Fibroblast of villous mesenchyme (primary cell): ENCODE measurements around the gene EVA1C. TPM values are rescaled to one million over a fixed set of nuclear protein-coding genes. Genes with fewer than 3 reads are reported as not detected.

Experiments
- DNase-seq: peaks from one replicate; pipeline ENCODE4 v3.0.0-alpha.2; 2010; ENCODE audit warnings: low read depth
- H3K4me3 ChIP-seq: 2 replicates; pipeline ENCODE4 v1.5.1; 2011; ENCODE audit warnings: low read depth, mild to moderate bottlenecking, low read length
- CTCF ChIP-seq: IDR thresholded peaks from 2 replicates; pipeline ENCODE4 v1.5.1; 2012; ENCODE audit warnings: low read depth, mild to moderate bottlenecking, low read length; ENCODE audit not compliant: insufficient read depth
- total RNA-seq: library from RNA; depleted of rRNA; stranded (reverse); fragments of >200 nt; gene quantifications from 2 replicates; pipeline ENCODE4 v1.2.3, GENCODE V29; 2012

Gene EVA1C
- total RNA-seq, 1 donor, result 10.8 TPM

GRCh38 chr21:32370998-32371766, 41.3 kb upstream of the EVA1C start:
- TF ChIP-seq CTCF, result no peak
- DNase-seq, result peak; percentile 76
- H3K4me3 ChIP-seq, result no peak overlapping the region

GRCh38 chr21:32371913-32372314, 40.6 kb upstream of the EVA1C start:
- peak overlapping the region; percentile 16 for H3K4me3 ChIP-seq

GRCh38 chr21:32372755-32373154, 39.8 kb upstream of the EVA1C start:
- no peak overlapping the region for H3K4me3 ChIP-seq
- DNase-seq, result peak; percentile 61
- no peak for TF ChIP-seq CTCF

More at GRCh38 chr21:32371913-32372314, 40.6 kb upstream of the EVA1C start:
- DNase-seq, result peak; percentile 89
- TF ChIP-seq CTCF, result no peak

GRCh38 chr21:32377506-32377905, 35.0 kb upstream of the EVA1C start:
- TF ChIP-seq CTCF, result no peak
- DNase-seq, result no peak

GRCh38 chr21:32377991-32378390, 34.5 kb upstream of the EVA1C start:
- DNase-seq, result no peak
- H3K4me3 ChIP-seq, result no peak overlapping the region
- TF ChIP-seq CTCF, result no peak

More at GRCh38 chr21:32377506-32377905, 35.0 kb upstream of the EVA1C start:
- no peak overlapping the region for H3K4me3 ChIP-seq

- peak; percentile 75 for DNase-seq
- no peak overlapping the region for H3K4me3 ChIP-seq
- TF ChIP-seq CTCF, result no peak
Measured at GRCh38 chr21:32378956-32379355, 33.5 kb upstream of the EVA1C start.

GRCh38 chr21:32380940-32381339, 31.6 kb upstream of the EVA1C start:
- no peak overlapping the region for H3K4me3 ChIP-seq
- no peak for DNase-seq
- TF ChIP-seq CTCF, result no peak
